ENCODE measurements around the gene DCC.

DNA sequence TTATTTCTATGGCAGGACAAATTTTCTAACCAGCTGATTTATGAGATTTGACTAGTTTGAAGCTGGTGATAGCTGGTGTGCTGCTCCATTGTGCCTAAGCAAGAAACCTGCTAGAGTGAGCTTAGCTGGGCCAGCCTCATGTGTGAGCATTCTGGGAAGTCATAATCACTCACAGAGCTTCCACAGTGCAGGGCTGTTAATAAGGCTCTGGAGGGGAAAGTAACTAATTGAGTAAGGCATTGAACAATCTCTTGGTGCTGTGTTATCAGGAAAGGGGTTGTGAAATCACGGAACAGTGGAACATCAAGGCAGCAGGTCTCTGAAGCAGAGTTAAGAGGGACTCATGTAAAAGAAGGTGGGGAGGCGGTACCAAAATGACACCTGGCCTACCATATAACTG, 1111.9 kb downstream of the DCC start:
- TF ChIP-seq, protein P1, sequence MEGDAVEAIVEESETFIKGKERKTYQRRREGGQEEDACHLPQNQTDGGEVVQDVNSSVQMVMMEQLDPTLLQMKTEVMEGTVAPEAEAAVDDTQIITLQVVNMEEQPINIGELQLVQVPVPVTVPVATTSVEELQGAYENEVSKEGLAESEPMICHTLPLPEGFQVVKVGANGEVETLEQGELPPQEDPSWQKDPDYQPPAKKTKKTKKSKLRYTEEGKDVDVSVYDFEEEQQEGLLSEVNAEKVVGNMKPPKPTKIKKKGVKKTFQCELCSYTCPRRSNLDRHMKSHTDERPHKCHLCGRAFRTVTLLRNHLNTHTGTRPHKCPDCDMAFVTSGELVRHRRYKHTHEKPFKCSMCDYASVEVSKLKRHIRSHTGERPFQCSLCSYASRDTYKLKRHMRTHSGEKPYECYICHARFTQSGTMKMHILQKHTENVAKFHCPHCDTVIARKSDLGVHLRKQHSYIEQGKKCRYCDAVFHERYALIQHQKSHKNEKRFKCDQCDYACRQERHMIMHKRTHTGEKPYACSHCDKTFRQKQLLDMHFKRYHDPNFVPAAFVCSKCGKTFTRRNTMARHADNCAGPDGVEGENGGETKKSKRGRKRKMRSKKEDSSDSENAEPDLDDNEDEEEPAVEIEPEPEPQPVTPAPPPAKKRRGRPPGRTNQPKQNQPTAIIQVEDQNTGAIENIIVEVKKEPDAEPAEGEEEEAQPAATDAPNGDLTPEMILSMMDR (conservative IDR thresholded peaks at IDR 0.05), result no peak
- no peak for TF ChIP-seq EZH2 (IDR thresholded peaks at IDR 0.05; ENCODE audit: low read depth)

Measured in PC-9 (cell line).